Sigmoid colon (tissue), 4 donors: ENCODE measurements around the gene IER2.

ENCODE experiments used
- EP300 ChIP-seq, 4 donors: sonication (generic); formaldehyde crosslinking; IDR thresholded peaks; one replicate each; pipeline ENCODE4 v1.6.1; 2017; ENCODE audit warnings: antibody characterized with exemption in 4 of 4
- POLR2A ChIP-seq, 2 donors: fragments of 450-650 bp; IDR thresholded peaks; one replicate each; pipeline ENCODE4 v1.6.1; 2016; ENCODE audit warnings: antibody characterized with exemption in 2 of 2, mild to moderate bottlenecking in 2 of 2, moderate library complexity in 2 of 2
- POLR2AphosphoS5 ChIP-seq, 4 donors: sonication (generic); formaldehyde crosslinking; IDR thresholded peaks; one replicate each; pipeline ENCODE4 v1.6.1; 2017; ENCODE audit warnings: antibody characterized with exemption in 4 of 4
- TF ChIP-seq, protein P1 (sequence below), 4 experiments: fragments of 450-650 bp in 3 of 4; fragments of 200-600 bp in 1 of 4; IDR thresholded peaks; one replicate each; pipeline ENCODE4 v1.5.1; 2016 to 2019; ENCODE audit warnings: antibody characterized with exemption in 4 of 4, mild to moderate bottlenecking in 3 of 4, moderate library complexity in 2 of 4

DNA sequence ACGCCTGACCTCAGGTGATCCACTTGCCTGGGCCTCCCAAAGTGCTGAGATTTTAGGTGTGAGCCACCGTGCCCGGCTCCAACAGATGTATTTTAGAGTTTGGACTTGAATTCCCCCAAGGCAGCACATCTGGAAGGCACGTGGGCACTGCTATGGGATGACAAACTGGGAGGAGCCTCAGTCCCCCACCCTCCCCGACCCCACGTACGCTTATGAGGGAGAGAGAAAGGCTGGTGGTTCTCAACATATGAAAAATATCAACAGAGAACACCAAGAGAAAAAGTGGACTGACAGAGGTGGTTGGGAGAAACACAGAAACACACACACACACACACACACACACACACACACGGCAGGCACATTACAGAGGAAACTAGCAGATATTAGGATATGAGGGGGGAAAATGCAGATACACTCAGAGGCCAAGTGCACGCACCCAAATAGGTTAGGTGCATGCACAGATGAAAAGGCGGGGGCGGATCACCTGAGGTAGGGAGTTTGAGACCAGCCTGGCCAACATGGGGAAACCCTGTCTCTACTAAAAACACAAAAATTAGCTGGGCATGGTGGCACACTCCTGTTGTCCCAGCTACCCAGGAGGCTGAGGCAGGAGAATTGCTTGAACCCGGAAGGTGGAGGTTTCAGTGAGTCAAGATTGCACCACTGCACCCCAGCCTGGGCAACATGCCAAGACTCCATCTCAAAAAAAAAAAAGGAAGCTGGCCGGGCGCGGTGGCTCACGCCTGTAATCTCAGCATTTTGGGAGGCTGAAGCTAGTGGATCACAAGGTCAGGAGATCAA, 3.2 kb upstream of the IER2 start:
- TF ChIP-seq POLR2AphosphoS5 (IDR thresholded peaks at IDR 0.05) (no peak), POLR2A (IDR thresholded peaks at IDR 0.05) (no peak), EP300 (IDR thresholded peaks at IDR 0.05) (no peak)
- TF ChIP-seq, protein P1, sequence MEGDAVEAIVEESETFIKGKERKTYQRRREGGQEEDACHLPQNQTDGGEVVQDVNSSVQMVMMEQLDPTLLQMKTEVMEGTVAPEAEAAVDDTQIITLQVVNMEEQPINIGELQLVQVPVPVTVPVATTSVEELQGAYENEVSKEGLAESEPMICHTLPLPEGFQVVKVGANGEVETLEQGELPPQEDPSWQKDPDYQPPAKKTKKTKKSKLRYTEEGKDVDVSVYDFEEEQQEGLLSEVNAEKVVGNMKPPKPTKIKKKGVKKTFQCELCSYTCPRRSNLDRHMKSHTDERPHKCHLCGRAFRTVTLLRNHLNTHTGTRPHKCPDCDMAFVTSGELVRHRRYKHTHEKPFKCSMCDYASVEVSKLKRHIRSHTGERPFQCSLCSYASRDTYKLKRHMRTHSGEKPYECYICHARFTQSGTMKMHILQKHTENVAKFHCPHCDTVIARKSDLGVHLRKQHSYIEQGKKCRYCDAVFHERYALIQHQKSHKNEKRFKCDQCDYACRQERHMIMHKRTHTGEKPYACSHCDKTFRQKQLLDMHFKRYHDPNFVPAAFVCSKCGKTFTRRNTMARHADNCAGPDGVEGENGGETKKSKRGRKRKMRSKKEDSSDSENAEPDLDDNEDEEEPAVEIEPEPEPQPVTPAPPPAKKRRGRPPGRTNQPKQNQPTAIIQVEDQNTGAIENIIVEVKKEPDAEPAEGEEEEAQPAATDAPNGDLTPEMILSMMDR (IDR thresholded peaks at IDR 0.05): no peak
